HG03025 (cell line): ENCODE data around the gene LPIN2.
A peak's percentile ranks its signal among the peaks of the same experiment; 100 is the strongest.
"Not testable (repeated sequence)": the region's sequence is repeated elsewhere in the genome, so short reads cannot be mapped to it uniquely, and the experiment has no call there.

ENCODE experiments used
- ATAC-seq: cut with Tn5 transposase; IDR thresholded peaks from one replicate; pipeline ENCODE4 v1.9.1; 2021; ENCODE audit warnings: mild to moderate bottlenecking, moderate library complexity; ENCODE audit not compliant: unreplicated experiment, low FRiP score

Gene LPIN2

DNA sequence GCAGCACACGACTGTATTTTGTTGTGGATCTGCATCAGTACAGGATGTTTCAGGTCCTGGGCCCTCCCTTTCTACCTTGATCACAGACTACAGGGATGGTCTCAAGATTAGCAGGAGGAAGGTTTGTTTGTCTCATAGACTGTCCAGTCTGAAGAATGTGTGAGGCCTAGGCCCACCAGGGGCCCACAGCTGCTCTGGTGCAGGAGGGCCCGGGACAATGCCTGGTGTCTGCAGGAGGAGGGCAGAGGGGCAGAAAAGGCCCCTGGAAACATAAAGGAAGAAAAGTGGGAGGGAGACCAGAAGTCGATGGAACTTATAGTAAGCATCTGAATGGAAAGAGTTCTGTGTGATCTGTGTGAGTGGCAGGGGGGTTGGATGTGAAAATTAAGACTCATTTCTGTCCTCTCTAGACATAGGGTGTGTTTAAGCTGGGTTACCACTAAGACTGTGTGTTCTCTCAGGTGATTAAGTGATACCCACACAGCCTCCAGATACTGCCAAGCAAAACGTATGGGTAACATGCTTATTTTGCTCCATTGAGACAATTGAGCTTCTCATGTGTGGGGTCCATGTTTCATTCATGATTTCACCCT lies 33.4 kb upstream of the LPIN2 start:
- no peak for ATAC-seq

DNA sequence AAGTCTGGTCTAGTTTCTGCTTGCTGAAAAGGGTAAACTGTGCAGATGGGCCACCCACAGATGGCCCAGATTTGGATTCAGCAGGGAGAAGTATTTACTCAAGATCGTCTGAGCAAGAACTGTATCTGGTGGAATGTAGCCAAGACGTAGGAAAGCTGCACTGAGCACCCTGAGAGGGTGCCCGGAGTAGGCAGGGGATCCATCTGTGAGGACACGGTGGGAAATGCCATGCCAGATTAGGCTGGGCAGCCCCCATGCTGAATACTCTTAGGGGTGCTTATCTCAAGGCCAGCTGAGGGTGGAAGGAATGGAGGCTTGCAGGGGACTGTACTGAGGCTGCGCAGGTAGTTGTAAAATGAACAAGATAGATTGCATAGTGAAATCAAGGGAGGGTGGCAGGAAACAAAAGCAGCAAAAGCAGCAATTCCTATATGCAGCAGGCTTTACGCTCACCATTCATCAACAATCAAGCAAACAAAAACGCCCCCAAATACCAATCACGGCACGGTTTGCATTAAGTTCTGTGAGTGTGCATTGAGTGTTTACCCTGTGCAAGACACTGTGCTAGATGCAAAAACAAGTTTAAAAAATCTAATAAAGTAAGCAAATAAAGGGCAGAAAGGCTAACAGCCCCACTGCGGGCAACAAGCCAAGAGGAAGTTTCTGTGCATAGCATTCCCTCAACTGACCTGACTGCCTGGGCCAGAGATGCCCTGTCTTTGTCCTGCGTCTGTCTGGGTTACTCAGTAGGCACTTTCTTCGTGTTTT lies 32.2 kb upstream of the LPIN2 start:
- no peak for ATAC-seq

DNA sequence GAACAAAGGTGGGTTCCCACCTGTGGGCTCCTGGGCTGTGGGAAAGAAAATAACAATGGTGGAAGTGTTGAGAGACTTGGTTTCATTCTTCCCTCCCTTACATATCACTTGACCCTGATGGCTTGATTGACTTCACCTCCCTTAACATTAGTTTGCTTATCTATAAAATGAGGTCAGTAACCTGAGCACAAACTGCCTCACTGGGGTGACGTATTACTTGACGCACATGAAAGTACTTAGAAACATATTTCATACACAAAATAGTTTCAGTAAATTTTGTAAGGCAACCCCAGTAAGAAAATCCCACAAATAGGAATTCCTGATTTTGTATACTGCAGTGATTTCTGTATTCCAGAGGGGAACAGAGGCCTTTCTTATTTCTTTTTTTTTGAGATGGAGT lies 29.4 kb upstream of the LPIN2 start:
- ATAC-seq: no peak

DNA sequence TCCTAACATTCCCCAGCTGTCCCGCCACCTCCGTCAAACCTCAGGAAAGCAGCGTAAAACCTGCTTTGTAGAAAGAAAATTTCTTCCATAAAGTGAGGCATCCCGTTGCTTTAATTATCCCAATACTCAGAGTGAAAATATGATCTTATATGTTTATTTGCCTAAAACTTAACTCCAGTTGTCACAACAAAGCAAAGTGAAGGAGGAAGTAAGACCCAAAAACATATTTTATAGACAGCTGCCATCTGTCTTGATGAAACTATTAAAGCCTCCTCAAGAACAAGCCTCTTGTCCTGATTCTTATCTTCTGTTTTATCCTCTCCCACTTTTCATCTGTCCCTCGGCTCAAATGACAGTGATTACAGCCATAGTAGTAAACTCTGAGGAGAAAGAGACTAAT lies 28.9 kb upstream of the LPIN2 start:
- no peak for ATAC-seq

DNA sequence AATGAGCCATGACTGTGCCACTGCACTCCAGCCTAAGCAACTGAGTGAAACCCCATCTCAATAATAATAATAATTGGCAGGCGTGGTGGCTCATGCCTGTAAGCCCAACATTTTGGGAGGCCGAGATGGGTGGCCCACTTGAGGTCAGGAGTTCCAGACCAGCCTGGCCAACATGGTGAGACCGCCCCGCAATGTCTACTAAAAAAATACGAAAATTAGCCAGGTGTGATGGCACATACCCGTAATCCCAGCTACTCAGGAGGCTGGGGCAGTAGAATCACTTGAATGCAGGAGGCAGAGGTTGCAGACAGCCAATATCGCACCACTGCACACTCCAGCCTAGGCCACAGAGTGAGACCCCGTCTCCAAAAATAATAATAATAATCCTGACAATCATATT lies 27.9 kb upstream of the LPIN2 start:
- ATAC-seq: no peak

DNA sequence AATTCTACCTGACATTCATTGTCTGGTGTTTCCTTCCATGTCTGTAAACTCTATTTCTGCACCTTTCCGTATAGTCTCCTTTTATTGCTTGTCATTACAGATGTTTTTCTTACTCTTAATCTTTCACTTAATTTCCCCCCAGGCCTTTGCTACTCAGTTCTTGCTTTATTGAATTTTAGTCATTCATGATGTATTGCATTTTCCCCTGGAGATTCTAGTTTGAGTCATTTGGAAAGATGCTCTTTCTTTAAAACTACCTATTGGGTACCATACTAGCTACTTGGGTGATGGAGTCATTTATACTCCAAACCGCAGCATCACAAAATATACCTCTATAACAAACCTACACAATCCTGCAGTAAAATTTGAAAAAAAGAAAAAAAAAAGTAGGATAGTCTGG lies 27.2 kb upstream of the LPIN2 start:
- no peak for ATAC-seq

DNA sequence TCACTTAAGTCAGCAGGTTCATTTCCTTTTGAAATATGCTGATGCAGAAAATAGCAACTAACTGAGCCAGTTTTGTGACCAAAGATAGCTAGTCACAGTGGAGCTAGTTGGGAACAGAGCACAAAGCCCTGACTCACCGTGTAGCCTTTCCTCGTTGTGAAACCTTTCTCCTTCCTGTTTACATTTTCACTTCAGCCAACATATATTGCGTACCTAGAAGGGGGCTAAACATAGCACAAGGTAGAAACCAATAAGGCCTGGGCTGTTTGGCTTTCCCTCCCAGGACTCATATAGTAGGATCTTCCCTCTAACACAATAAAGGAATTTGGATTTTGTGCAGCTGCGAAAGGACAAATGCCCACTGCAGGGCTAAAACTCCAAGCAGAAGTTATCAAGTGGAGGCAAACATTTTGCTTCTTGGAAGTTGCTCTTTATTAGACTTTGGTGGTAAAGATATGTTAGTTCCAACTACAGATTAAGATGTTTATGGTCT lies 24.5 kb upstream of the LPIN2 start:
- ATAC-seq: peak; percentile 89

DNA sequence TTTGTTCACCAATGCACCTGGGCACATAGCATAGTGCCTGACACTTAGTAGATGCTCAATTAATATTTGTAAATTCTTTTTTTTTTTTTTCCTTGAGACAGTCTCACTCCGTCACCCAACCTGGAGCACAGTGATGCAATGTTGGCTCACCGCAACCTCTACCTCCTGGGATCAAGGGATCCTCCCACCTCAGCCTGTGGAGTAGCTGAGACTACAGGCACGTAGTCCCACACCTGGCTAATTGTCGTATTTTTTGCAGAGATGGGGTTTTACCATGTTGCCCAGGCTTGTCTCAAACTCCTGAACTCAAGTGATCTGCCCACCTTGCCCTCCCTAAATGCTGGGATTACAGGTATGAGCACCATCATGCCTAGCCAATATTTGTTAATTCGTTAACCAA lies 23.2 kb upstream of the LPIN2 start:
- no peak for ATAC-seq

DNA sequence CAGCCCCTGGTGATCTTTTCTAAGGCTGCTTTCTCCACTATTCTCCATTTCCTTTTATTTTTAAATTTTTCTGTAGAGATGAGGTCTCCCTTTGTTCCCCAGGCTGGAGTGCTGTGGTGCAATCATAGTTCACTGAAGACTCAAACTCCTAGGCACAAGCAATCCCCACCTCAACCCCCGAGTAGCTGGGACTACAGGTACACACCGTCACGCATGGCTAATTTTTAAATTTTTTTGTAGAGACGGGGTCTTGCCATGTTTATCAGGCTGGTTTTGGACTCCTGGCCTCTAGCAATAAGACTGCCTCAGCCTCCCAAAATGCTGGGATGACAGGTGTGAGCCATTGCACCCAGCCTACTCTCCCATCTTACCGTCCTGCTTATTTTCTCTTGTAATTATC lies 22.7 kb upstream of the LPIN2 start:
- ATAC-seq: no peak

DNA sequence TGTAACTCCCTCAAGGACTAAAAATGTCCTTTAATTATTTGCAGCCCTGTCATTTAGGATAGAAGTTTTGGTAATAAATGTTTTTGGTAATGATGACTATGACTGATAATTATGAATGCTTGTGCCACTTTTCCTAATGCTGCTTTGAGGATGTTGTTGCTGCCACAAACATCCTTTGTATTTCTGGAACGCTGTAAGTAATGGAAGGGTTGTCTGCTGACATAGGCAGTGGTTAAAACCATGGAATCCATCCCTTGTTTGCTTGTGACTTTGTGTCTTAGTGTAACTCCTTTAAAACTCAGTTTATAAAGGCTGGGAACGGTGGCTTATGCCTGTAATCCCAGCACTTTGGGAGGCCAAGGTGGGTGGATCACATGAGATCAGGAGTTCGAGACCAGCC lies 19.8 kb upstream of the LPIN2 start:
- no peak for ATAC-seq

DNA sequence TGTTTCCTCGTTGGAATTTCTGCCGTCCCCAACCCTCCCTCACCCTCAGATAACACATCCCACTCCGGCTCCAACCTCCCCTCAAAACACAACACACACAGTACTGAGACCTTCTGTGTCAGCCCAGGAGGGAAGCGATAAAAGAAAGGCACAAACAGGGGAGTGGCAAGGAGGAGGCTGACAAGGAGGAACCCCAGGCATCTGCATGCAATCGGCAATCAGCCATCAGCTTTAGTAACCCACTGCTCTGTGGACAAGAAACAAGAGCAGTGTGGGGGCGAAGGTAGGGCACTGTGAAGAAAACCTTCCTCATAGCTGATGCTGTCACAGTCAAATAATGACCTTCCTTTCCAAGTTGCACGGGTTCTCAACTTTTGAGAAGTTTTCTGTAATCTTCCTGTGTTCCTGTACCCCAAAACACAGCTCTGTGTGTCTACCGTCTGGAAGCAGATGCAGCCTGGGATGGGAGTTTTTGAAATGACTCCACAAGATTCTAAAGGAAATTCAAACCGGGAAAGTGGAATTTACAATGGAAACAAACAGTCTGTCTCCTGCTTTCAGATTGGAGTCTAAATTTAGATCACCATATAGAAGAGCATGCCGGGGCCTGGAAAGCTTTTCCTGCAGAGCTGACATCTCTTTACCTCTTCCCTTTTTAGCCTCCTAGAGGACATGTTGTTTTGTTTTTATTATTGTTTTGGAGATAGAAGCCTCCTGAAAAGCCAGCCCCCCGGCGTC lies 16.4 kb upstream of the LPIN2 start:
- ATAC-seq: no peak

DNA sequence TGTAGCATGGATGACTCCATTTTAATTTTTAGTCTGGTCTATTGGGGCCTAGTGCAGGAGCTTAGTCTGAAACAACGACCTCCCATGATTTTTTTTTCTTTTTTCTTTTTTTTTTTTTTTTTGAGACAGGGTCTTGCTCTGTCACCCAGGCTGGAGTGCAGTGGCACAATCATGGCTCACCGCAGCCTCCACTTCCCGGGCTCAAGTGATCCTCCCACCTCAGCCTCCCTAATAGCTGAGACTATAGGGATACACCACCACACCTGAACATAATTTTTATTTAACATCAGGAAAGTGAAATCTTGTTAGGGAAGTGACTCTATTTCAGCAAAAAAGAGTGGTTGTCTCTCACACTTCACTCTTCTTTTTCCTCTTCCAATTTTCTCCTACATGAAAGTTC lies 15.2 kb upstream of the LPIN2 start:
- not testable (repeated sequence) for ATAC-seq

DNA sequence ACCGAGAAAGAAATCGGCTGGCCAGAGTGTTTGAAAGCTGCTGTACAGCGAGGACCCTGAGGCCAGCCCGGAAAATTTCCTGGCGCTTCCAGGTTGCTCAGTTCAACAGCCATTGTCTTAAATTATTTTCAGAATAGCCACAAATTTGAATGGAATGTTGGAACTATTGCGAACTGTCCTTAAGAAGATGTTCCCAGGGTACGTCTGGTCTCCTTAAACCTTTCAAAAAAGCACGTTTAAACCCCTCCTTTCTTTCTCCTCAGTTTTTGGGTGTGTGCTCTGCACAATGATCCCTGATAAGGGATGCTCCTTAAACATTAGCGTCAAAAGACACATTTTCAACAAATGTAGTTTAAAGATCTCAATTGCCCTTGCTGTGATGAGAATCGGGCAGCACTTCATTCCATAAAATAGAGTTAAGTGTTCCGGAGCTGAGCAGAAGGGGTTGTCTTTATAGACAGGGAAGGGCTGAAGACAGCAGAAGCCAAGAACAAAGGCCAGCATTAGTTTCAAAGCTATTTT lies 14.5 kb upstream of the LPIN2 start:
- ATAC-seq: no peak

DNA sequence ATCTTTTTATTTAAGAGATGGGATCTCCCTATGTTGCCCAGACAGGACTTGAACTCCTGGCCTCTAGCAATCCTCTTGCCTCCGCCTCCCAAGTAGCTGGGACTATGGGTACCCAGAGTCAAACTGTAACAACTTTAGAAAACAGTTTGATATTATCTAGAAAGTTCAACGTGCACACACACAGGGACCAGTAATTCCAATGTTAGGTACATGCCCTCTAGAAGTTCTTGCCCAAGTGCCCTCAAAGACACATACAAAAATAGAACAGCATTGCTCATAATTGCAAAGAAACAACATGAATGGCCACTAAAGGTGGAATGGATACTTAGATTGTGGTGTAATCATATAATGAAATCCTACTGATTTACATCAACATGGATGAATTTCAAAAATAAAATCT lies 12.6 kb upstream of the LPIN2 start:
- no peak for ATAC-seq

DNA sequence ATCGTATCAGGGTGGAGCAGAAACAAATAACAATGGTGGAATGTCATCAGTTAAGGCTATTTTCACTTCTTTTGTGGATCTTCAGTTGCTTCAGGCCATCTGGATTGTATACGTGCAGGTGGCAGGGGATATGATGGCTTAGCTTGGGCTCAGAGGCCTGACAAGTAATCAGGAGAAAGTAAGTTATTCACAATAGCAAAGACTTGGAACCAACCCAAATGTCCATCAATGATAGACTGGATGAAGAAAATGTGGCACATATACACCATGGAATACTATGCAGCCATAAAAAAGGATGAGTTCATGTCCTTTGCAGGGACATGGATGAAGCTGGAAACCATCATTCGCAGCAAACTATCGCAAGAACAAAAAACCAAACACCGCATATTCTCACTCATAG lies 10.7 kb upstream of the LPIN2 start:
- not testable (repeated sequence) for ATAC-seq

DNA sequence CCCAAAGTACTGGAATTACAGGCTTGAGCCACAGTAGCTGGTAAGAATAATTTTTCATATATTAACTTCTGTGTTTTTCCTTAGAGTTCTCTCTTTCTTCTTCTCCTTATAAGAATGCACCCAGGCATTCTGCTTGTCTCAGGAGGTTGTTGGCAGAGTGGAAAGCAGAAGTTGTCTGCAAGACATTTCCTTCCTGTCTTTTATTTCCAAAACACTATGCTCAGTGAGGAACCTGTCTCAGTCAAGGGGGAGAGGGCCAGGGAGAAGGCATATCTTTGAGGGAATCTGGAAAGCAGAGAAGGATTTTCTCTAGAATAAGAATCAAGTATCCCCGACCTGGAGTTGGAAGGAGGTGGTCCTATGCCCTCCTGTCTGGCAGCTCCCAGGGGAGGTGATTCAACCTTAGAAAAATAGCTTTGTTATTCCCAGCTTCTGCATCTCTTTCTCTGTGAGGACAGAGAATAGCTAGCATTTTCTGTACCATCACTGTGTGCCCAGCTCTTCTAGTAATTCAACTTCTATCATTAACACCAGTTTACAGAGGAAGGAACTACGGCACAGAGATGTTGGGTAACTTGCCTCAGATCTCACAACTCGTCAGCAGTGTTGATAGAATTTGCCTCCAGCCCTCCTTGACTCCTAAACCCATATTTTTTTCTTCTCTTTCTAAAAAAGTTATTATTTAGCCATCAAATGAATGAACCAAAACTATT lies 3.8 kb upstream of the LPIN2 start:
- no peak for ATAC-seq

DNA sequence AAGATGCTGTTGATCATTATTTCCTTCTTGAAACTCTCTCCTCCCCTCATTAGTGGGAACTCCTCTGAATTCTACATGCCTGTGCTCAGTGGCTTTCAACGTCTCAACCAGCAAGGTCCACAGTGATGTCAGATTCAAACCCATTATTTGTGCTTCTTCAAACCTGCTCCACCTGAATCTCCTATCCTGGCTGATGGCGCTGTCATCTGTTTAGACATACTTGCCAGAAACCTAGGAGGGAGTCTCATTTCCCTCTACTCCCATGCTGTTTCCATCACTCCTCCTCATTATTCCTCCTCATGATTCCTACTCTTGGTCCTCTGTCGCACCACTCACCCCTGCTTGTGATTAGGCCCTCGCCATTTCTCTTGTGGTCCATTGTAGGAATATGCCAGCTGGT lies 2.9 kb upstream of the LPIN2 start:
- no peak for ATAC-seq

DNA sequence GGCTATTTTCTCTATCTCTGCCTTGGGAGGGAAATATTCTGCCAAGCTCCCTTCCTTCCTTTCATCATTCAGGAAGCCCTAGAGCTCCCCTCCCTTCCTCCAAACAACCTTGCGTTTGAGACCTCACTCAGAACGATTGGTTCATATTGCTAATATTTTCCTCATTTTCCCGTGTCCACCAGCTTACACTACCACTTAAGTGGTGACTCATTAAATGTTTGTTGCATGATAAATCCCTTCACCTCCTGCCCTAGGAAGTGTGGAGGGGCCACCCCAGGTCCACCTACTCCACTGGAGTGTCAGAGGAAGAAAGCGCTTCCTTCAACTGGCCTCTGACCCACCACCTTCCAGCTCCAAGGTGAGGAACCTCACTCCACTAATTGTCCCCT lies 2.3 kb upstream of the LPIN2 start:
- no peak for ATAC-seq

DNA sequence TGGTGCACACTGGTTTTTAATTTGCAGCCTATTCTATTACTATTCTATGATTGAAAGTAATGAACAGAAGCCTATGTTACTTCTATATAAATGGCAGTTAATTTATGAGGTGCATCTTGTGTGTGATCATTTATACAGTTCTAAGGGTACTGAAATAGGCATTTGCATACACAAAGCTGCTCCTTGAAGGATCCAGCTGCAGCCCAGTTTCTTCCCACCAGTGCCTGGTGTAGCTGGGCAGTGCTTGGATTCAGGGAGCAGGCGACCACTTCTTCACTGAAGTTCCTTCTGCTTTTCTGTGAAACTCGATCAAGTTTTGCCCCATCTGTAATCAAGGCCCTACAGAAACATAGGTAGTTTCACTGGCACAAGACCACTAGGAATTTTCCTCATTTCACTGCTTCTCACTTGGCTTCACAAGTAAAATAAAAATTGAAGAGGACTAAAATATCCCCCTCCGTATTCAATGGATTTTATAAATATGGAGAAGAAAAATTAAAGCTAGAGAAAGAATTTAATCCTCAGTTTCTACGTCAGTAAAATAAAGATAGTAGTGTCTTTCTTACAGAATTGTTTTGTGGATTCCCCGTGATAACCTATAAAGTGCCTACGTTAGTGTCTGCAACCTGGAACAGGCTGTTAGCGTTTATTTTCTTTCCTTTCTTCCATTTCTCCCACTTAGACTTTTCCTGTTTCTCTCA lies 1.7 kb upstream of the LPIN2 start:
- no peak for ATAC-seq
